CD4-positive, alpha-beta T cell (primary cell): ENCODE results near the gene OTOP2. TPM values are rescaled to one million over a fixed set of nuclear protein-coding genes. Genes with fewer than 3 reads are reported as not detected.

Experiments
- ATAC-seq: fragments of 200-7000 bp; cut with Tn5 transposase; one replicate; pipeline ENCODE4 v1.10.0; 2022; ENCODE audit warnings: mild to moderate bottlenecking; ENCODE audit not compliant: poor library complexity
- CTCF ChIA-PET: fragments of 350-600 bp; sonication (Branson Sonifier 250); formaldehyde crosslinking; loops from one replicate; lab custom pipeline; 2021; ENCODE audit warnings: antibody characterized with exemption, inconsistent platforms; lab: Charles Lee
- POLR2A ChIA-PET: fragments of 350-600 bp; sonication (Branson Sonifier 250); formaldehyde crosslinking; loops from one replicate; lab custom pipeline; 2021; ENCODE audit warnings: antibody characterized with exemption, inconsistent platforms; lab: Charles Lee
- DNase-seq, 14 experiments: peaks; one replicate each; pipeline ENCODE4 v3.0.0-alpha.2; 2013 to 2020; ENCODE audit warnings: mixed read lengths in 2 of 14
- H3K27ac ChIP-seq, 2 donors: one replicate each; pipeline versions ENCODE4 v1.5.1 to v1.7.0; 2013; ENCODE audit warnings: low read length in 2 of 2, low read depth in 1 of 2, mild to moderate bottlenecking in 1 of 2
- H3K27me3 ChIP-seq, 2 experiments: 1 replicate in 1 of 2; 2 replicates in 1 of 2; pipeline versions ENCODE4 v1.6.1 to v1.7.0; 2013; ENCODE audit warnings: low read length in 2 of 2, control low read depth in 1 of 2, mild to moderate bottlenecking in 1 of 2, moderate library complexity in 1 of 2; ENCODE audit not compliant: insufficient read depth in 2 of 2, control insufficient read depth in 1 of 2
- H3K36me3 ChIP-seq: one replicate; pipeline ENCODE4 v1.6.1; 2013; ENCODE audit warnings: low read length, control low read depth; ENCODE audit not compliant: insufficient read depth
- H3K4me1 ChIP-seq: one replicate; pipeline ENCODE4 v1.6.1; 2013; ENCODE audit warnings: low read length, control low read depth; ENCODE audit not compliant: insufficient read depth
- H3K4me3 ChIP-seq: one replicate; pipeline ENCODE4 v1.5.1; 2013; ENCODE audit warnings: mild to moderate bottlenecking, low read length, moderate library complexity
- H3K9me3 ChIP-seq, 2 experiments: 1 replicate in 1 of 2; 2 replicates in 1 of 2; pipeline versions ENCODE4 v1.6.1 to v1.7.0; 2013; ENCODE audit warnings: low read length in 2 of 2, mild to moderate bottlenecking in 2 of 2, control low read depth in 1 of 2, moderate library complexity in 1 of 2; ENCODE audit not compliant: control insufficient read depth in 1 of 2, insufficient read depth in 1 of 2
- H3K27ac Mint-ChIP-seq: one replicate; pipeline ENCODE4 v1.8.0; 2020; ENCODE audit warnings: mixed read lengths
- H3K27me3 Mint-ChIP-seq: one replicate; pipeline ENCODE4 v1.8.0; 2021; ENCODE audit warnings: mixed read lengths
- H3K36me3 Mint-ChIP-seq: one replicate; pipeline ENCODE4 v1.8.0; 2021; ENCODE audit warnings: low read depth, mixed read lengths
- H3K4me1 Mint-ChIP-seq: one replicate; pipeline ENCODE4 v1.8.0; 2021; ENCODE audit warnings: low read depth, mixed read lengths
- H3K4me3 Mint-ChIP-seq: one replicate; pipeline ENCODE4 v1.8.0; 2020; ENCODE audit warnings: mild to moderate bottlenecking, mixed read lengths
- H3K9me3 Mint-ChIP-seq: one replicate; pipeline ENCODE4 v1.8.0; 2020; ENCODE audit warnings: mixed read lengths
- intact Hi-C, 2 experiments: fragments of 100-400 bp; cut with DNase I in 1 of 2; cut with micrococcal nuclease in 1 of 2; formaldehyde crosslinking; loops; one replicate each; pipeline versions ENCODE4 v1.15.1 to v1.9.0; 2023 to 2025; cut with DNase I, micrococcal nuclease
- total RNA-seq, 174 experiments: library from RNA in 2 of 174; stranded (reverse) in 2 of 174; gene quantifications; one replicate each; pipeline ENCODE4 v1.2.3 and lab custom pipeline; 2021 to 2026
- TF ChIP-seq, protein P1 (sequence below): fragments of 200-600 bp; IDR thresholded peaks from one replicate; pipeline ENCODE4 v1.8.0; 2022; ENCODE audit warnings: antibody characterized with exemption, mild to moderate bottlenecking

Gene OTOP2
- total RNA-seq, 2 experiments from 2014 or later = not detected

DNA sequence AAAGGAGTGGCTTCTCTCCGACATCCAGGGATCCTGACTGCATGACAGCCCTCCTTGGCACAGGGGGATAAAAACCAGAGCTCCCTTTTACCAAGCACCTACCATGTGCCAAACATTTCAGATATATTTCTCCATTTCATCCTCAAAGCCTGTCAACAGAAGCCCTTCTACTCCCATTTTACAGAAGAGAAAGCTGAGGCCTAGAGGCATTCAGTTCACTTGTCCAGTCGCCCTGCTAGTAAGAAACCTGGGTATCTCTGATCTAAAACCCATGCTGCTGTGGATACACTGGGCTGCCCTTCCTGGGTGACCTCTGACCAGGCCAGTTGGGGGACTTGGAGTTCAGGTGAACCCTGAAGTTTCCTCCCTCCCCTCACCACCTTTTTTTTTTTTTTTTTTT is 45.4 kb upstream of the OTOP2 start:
- Mint-ChIP-seq H3K36me3 (no peaks in the 10 kb centered on the region), H3K9me3 (no peaks in the 10 kb centered on the region), H3K4me1 (peaks cover 5% of the 10 kb centered on the region), H3K4me3 (no peak overlapping the region), H3K27me3 (no peaks in the 10 kb centered on the region), H3K27ac (no peak overlapping the region)
- Histone ChIP-seq H3K9me3 (no peaks in the 10 kb centered on the region), H3K27me3 (no peaks in the 10 kb centered on the region), H3K4me1 (peaks cover 8% of the 10 kb centered on the region), H3K36me3 (no peaks in the 10 kb centered on the region), H3K27ac (no peak overlapping the region), H3K4me3 (no peak overlapping the region)
- ATAC-seq (no peak), DNase-seq (no peak)
- TF ChIP-seq, protein P1, sequence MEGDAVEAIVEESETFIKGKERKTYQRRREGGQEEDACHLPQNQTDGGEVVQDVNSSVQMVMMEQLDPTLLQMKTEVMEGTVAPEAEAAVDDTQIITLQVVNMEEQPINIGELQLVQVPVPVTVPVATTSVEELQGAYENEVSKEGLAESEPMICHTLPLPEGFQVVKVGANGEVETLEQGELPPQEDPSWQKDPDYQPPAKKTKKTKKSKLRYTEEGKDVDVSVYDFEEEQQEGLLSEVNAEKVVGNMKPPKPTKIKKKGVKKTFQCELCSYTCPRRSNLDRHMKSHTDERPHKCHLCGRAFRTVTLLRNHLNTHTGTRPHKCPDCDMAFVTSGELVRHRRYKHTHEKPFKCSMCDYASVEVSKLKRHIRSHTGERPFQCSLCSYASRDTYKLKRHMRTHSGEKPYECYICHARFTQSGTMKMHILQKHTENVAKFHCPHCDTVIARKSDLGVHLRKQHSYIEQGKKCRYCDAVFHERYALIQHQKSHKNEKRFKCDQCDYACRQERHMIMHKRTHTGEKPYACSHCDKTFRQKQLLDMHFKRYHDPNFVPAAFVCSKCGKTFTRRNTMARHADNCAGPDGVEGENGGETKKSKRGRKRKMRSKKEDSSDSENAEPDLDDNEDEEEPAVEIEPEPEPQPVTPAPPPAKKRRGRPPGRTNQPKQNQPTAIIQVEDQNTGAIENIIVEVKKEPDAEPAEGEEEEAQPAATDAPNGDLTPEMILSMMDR = no peak
- ChIA-PET POLR2A (interaction anchor here (0.6 kb wide), 1 partner anchor 1186 kb away, joined by 3 read pairs; no protein-coding TSS in a partner anchor), CTCF (no interaction called here)
- intact Hi-C loops = loop anchor here in 1 of 2 experiments (5.0 kb wide), 1 partner anchor 789 kb away; the partner anchor contains the start of genes RECQL5 and SAP30BP

DNA sequence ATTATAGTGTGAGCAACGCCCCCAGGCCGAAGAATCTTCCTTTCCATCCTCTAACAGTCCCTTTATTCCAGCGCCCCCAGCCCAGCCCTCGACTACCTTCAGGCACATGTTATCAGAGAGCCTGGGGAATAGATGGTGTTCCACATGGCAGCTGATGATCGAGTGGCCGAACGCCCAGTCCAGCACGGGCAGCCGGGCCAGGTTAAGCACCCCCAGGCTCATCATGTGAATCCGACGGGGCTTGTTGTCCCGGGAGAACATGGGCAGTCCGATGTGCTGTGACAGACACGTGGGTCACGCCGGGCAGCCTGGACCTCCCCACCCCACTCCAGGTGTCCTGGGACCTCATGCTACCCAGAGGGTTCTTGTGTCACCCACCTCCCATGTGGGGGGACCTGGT is 44.8 kb upstream of the OTOP2 start:
- ChIA-PET POLR2A (interaction anchor here (0.6 kb wide), 1 partner anchor 1186 kb away, joined by 3 read pairs; no protein-coding TSS in a partner anchor), CTCF (no interaction called here)
- Histone ChIP-seq H3K9me3 (no peaks in the 10 kb centered on the region), H3K27ac (no peak overlapping the region), H3K36me3 (no peaks in the 10 kb centered on the region), H3K4me3 (no peak overlapping the region), H3K4me1 (peaks cover 2% of the 10 kb centered on the region), H3K27me3 (peaks cover 0 to 4% of the 10 kb centered on the region in 2 experiments)
- Mint-ChIP-seq H3K27ac (no peak overlapping the region), H3K9me3 (no peaks in the 10 kb centered on the region), H3K4me1 (no peaks in the 10 kb centered on the region), H3K27me3 (peaks cover 3% of the 10 kb centered on the region), H3K36me3 (no peaks in the 10 kb centered on the region), H3K4me3 (no peak overlapping the region)
- DNase-seq (no peak), ATAC-seq (no peak)
- intact Hi-C loops = loop anchor here in 1 of 2 experiments (5.0 kb wide), 1 partner anchor 788 kb away; the partner anchor contains the start of genes RECQL5 and SAP30BP
- TF ChIP-seq, protein P1 = no peak

DNA sequence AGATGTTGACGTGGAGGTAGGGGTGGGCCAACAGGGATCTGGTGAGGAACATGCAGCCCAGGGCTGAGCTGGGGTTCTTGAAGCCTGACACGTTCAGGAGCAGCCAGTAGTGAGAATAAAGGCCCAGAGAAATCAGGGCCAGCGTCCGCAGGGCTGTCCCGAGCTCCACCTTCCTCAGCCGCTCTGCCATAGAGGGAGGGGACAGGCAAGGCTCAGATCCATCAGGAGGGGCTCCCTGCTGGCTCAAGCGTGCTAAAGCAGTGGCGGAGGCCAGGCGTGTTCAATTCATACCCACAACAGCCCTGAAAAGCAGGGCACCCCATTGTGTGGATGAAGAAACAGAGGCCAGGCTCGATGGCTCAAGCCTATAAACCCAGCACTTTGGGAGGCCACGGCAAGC is 43.0 kb upstream of the OTOP2 start:
- Mint-ChIP-seq H3K27me3 (peaks cover 6% of the 10 kb centered on the region), H3K9me3 (no peaks in the 10 kb centered on the region), H3K36me3 (no peaks in the 10 kb centered on the region), H3K4me1 (no peaks in the 10 kb centered on the region), H3K4me3 (no peak overlapping the region), H3K27ac (no peak overlapping the region)
- Histone ChIP-seq H3K36me3 (no peaks in the 10 kb centered on the region), H3K4me3 (no peak overlapping the region), H3K27ac (no peak overlapping the region), H3K27me3 (peaks cover 0 to 5% of the 10 kb centered on the region in 2 experiments), H3K4me1 (no peaks in the 10 kb centered on the region), H3K9me3 (no peaks in the 10 kb centered on the region)
- CTCF ChIA-PET = no interaction called here
- POLR2A ChIA-PET = no interaction called here
- no peak for DNase-seq
- no peak for ATAC-seq
- intact Hi-C loops = no loop called here
- TF ChIP-seq, protein P1 = no peak
